ENCODE data around the gene GMPR.

Gene GMPR

GRCh38 chr6:16271428-16271827, 33.0 kb downstream of the GMPR start:
- no peak for DNase-seq (ENCODE audit: low read depth in 3 of 3)

- no peak for DNase-seq (ENCODE audit: low read depth in 3 of 3)
Observed at GRCh38 chr6:16272201-16272600, 33.8 kb downstream of the GMPR start.

- no peak for DNase-seq (ENCODE audit: low read depth in 3 of 3)
Observed at GRCh38 chr6:16273256-16273655, 34.9 kb downstream of the GMPR start.

DNA sequence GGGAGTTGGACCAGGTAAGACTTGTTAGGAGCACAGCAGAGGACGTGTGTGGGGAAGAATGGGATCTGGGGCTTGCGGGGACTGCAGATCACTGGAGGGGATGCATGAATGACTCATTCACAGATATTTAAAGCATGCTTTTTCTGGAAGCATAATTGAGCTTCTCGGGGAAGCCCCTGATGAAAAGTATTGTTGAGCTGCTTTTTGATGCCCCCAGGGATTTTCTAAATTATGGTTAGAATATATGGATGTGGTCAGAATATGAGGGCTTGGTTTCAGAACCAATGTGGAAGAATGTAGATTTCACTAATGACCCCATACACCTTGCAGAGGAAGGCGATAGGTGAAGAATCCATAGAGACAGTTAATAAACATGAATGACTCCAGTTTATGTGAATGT, 36.1 kb downstream of the GMPR start:
- no peak for DNase-seq (ENCODE audit: low read depth in 3 of 3)

DNA sequence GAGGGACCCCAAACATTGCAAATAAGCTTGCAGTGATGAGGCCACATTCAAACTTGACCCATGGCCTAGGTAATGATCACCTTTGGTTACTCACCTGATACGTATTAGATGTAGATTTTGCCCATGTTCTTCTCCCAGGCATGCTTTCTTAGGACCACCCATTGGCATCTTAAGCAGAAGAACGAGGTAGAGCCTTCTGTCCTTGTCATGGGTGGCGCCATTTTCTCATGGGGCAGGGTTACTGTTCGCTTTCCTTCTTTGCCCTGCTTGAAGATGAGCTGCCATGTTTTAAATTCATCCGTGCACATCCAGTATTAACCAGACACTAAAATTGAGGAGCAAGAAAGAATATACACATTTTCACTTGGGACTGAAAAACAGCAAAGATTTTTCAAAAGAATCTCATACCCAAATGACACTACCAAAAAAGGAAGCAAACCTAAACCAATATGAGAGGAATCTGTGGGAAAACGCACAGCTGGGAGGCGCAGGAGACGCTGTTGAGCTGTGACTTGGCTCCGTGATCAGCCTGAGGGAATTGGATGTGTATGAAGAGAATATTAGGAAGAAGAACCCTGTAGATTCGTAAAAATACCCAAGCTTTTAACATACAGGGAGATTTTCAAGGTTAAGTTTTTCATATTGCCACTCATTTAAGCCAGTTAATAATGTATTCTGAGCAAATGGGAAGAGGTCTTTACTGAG, 36.6 kb downstream of the GMPR start:
- no peak for DNase-seq (ENCODE audit: low read depth in 3 of 3)

GRCh38 chr6:16277101-16277981, 39.0 kb downstream of the GMPR start:
- DNase-seq (ENCODE audit: low read depth in 3 of 3) = no peak

- no peak for DNase-seq (ENCODE audit: low read depth in 3 of 3)
Observed at GRCh38 chr6:16278048-16278724, 39.8 kb downstream of the GMPR start.

- DNase-seq (ENCODE audit: low read depth in 3 of 3) = no peak
Observed at GRCh38 chr6:16278750-16279149, 40.4 kb downstream of the GMPR start.

GRCh38 chr6:16279243-16279642, 40.9 kb downstream of the GMPR start:
- DNase-seq (ENCODE audit: low read depth in 3 of 3) = no peak

DNA sequence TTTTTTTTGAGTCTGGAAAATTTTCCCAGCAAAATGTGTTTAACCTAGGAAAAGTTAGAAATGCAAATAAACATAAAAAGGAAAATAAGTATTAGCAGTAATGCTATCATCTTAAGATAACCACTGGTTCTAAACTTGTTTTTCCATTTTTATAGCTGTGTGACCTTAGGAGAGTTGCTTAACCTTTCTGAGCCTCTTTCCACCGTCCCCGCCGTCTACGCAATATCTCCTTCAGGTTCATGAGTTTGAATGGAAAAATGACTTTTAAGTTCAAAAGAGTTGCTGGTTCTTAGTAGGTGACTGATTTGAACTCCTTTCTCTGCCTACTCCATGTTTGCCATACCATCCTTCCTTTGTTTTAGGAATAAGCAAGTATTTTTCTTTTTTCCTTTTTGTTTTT, 44.0 kb downstream of the GMPR start:
- no peak for DNase-seq (ENCODE audit: low read depth in 3 of 3)

- DNase-seq (ENCODE audit: low read depth in 3 of 3) = no peak
Observed at GRCh38 chr6:16284472-16284871, 46.1 kb downstream of the GMPR start.

GRCh38 chr6:16285467-16286150, 47.2 kb downstream of the GMPR start:
- no peak for DNase-seq (ENCODE audit: low read depth in 3 of 3)

GRCh38 chr6:16286151-16286522, 47.8 kb downstream of the GMPR start:
- no peak for DNase-seq (ENCODE audit: low read depth in 3 of 3)

GRCh38 chr6:16288163-16288562, 49.8 kb downstream of the GMPR start:
- no peak for DNase-seq (ENCODE audit: low read depth in 3 of 3)

DNA sequence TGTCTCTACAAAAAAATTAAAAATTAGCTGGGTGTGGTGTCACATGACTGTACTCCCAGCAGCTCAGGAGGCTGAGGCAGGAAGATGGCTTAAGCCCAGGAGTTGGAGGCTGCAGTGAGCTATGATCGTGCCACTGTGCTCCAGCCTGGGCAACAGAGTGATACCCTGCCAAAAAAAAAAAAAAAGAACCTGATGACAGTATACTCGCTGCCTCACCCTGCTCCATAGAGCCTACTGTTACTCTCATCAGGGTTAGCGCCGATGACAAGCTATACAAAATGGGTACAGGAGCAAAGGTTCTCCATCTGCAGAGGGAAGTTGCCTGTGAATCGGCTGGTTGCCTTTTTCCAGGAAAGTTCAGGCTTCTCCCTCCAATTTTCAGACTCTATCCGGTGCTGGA, 53.4 kb downstream of the GMPR start:
- DNase-seq (ENCODE audit: low read depth in 3 of 3) = no peak

DNA sequence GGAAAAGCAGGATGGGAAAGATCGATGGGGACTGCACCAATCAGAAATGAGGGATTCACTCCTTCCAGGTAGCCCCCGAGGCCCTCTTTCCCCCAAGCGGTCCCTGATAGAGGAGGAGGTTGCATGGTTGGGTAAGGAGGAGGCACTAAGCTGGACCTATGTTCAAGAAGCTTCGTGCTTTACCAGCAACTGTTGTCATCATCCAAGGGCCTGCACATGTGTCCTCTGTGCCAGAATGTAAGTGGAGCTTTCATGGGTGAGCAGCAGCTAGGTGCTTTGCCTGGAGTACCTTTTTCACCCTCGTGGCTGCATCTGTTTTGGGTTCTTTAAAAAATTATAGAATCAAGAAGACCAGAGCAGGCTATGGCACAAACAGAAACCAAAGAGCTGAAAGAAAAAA, 54.0 kb downstream of the GMPR start:
- no peak for DNase-seq (ENCODE audit: low read depth in 3 of 3)

- no peak for DNase-seq (ENCODE audit: low read depth in 3 of 3)
Observed at GRCh38 chr6:16292942-16293341, 54.6 kb downstream of the GMPR start.

DNA sequence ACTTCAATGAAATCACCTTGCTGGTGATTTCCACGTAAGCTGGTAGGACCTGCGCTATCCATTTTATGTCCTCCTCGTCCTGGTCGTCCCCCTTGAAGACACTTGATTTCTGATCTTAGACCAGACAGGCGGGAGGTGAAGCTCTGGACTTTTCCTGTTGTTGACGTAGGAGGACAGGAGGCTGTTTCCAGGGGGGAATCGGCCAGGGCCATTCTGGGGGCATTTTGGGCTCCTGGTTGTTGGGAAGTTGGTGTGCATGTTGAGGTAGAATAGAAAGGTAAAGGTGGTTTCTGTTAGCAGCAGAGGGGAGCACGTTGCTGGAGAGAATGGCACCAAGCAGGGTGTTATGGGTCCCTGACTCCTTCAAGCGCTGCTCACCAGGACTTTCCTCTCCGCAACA, 56.0 kb downstream of the GMPR start:
- DNase-seq (ENCODE audit: low read depth in 3 of 3) = no peak

- no peak for DNase-seq (ENCODE audit: low read depth in 3 of 3)
Observed at GRCh38 chr6:16295060-16295459, 56.7 kb downstream of the GMPR start.

DNA sequence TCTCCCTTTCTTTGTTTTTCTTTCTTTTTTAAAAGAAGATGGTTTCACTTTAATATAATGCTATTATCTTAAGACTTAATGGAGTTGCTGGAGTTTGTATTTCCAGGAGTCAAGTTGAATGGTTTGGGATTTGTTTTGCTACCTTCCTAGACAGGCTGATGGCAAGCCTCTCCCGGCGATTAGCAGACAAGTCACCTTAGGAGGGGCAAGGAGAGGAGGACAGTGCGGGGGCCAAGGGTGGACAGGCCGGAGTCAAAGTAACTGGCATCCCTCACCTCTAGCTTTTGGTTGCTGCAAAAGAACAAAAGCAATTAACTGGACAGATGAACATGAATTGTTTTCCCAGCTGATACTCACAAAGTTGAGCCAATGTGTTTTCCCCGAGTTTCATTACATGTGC, 57.1 kb downstream of the GMPR start:
- no peak for DNase-seq (ENCODE audit: low read depth in 3 of 3)

- DNase-seq (ENCODE audit: low read depth in 3 of 3) = no peak
Observed at GRCh38 chr6:16296061-16296670, 57.8 kb downstream of the GMPR start.

- no peak for DNase-seq (ENCODE audit: low read depth in 3 of 3)
Observed at GRCh38 chr6:16299861-16300260, 61.5 kb downstream of the GMPR start.
